H9 (cell line): Measurements from ENCODE around the gene FAM180A. TPM values are rescaled to one million over a fixed set of nuclear protein-coding genes. Genes with fewer than 3 reads are reported as not detected.

ENCODE experiments used
- DNase-seq: peaks from one replicate; pipeline ENCODE4 v3.0.0-alpha.2; 2017
- H2AFZ ChIP-seq: one replicate; pipeline ENCODE4 v1.6.1; 2013; ENCODE audit warnings: mild to moderate bottlenecking, low read length, control low read depth, moderate library complexity
- H2AK5ac ChIP-seq: 2 replicates; pipeline ENCODE4 v1.6.1; 2013; ENCODE audit warnings: low read length, control low read depth, mixed read lengths; ENCODE audit not compliant: insufficient read length
- H2BK120ac ChIP-seq: one replicate; pipeline ENCODE4 v1.6.1; 2013; ENCODE audit warnings: low read depth, mild to moderate bottlenecking, low read length, control low read depth, inconsistent platforms; ENCODE audit not compliant: poor library complexity, severe bottlenecking
- H2BK12ac ChIP-seq: 2 replicates; pipeline ENCODE4 v1.6.1; 2013; ENCODE audit warnings: low read length, control low read depth, mixed read lengths, low read depth; ENCODE audit not compliant: insufficient read length
- H2BK15ac ChIP-seq: 2 replicates; pipeline ENCODE4 v1.6.1; 2013; ENCODE audit warnings: low read depth, low read length, control low read depth
- H2BK20ac ChIP-seq: one replicate; pipeline ENCODE4 v1.6.1; 2013; ENCODE audit warnings: low read depth, mild to moderate bottlenecking, low read length, control low read depth, inconsistent platforms; ENCODE audit not compliant: poor library complexity, severe bottlenecking
- H2BK5ac ChIP-seq: 2 replicates; pipeline ENCODE4 v1.6.1; 2013; ENCODE audit warnings: low read length, control low read depth, mixed read lengths; ENCODE audit not compliant: insufficient read length
- H3K14ac ChIP-seq: 2 replicates; pipeline ENCODE4 v1.6.1; 2013; ENCODE audit warnings: low read length, control low read depth; ENCODE audit not compliant: insufficient read depth
- H3K18ac ChIP-seq: 2 replicates; pipeline ENCODE4 v1.6.1; 2013; ENCODE audit warnings: low read depth, mild to moderate bottlenecking, mixed read lengths, low read length, control low read depth; ENCODE audit not compliant: insufficient read length
- H3K23ac ChIP-seq: 2 replicates; pipeline ENCODE4 v1.6.1; 2013; ENCODE audit warnings: low read length, control low read depth, mixed read lengths, low read depth; ENCODE audit not compliant: insufficient read length
- H3K23me2 ChIP-seq: 2 replicates; pipeline ENCODE4 v1.6.1; 2013; ENCODE audit warnings: low read depth, mild to moderate bottlenecking, mixed read lengths, low read length, control low read depth; ENCODE audit not compliant: insufficient read length, poor library complexity, severe bottlenecking
- H3K27ac ChIP-seq: 2 replicates; pipeline ENCODE4 v1.5.1; 2013; ENCODE audit warnings: low read length, control low read depth, mixed read lengths, low read depth; ENCODE audit not compliant: insufficient read length
- H3K27me3 ChIP-seq: 2 replicates; pipeline ENCODE4 v1.6.1; 2013; ENCODE audit warnings: low read length, control low read depth, inconsistent platforms; ENCODE audit not compliant: insufficient read depth
- H3K4ac ChIP-seq: 2 replicates; pipeline ENCODE4 v1.6.1; 2013; ENCODE audit warnings: low read depth, mild to moderate bottlenecking, control low read depth, inconsistent platforms, low read length, moderate library complexity
- H3K4me1 ChIP-seq: 2 replicates; pipeline ENCODE4 v1.6.1; 2013; ENCODE audit warnings: low read length, control low read depth, inconsistent platforms; ENCODE audit not compliant: insufficient read depth
- H3K4me2 ChIP-seq: 2 replicates; pipeline ENCODE4 v1.6.1; 2013; ENCODE audit warnings: low read length, control low read depth, mixed read lengths; ENCODE audit not compliant: insufficient read length, insufficient read depth
- H3K56ac ChIP-seq: 2 replicates; pipeline ENCODE4 v1.6.1; 2013; ENCODE audit warnings: low read depth, mild to moderate bottlenecking, mixed read lengths, low read length, control low read depth; ENCODE audit not compliant: insufficient read length
- H3K79me1 ChIP-seq: 2 replicates; pipeline ENCODE4 v1.6.1; 2013; ENCODE audit warnings: low read depth, mild to moderate bottlenecking, moderate library complexity, low read length, control low read depth, inconsistent platforms; ENCODE audit not compliant: insufficient read depth, poor library complexity, severe bottlenecking
- H3K79me2 ChIP-seq: 2 replicates; pipeline ENCODE4 v1.6.1; 2013; ENCODE audit warnings: low read length, control low read depth, inconsistent platforms; ENCODE audit not compliant: insufficient read depth
- H3K9ac ChIP-seq: 2 replicates; pipeline ENCODE4 v1.6.1; 2013; ENCODE audit warnings: low read length, control low read depth, mixed read lengths; ENCODE audit not compliant: insufficient read length; ENCODE audit errors: extremely low read depth
- H3K9me3 ChIP-seq: one replicate; pipeline ENCODE4 v1.6.1; 2013; ENCODE audit warnings: low read depth, low read length, inconsistent platforms; ENCODE audit not compliant: control insufficient read depth
- H3T11ph ChIP-seq: one replicate; pipeline ENCODE4 v1.6.1; 2013; ENCODE audit warnings: mild to moderate bottlenecking, low read length, control low read depth, inconsistent platforms
- H4K20me1 ChIP-seq: one replicate; pipeline ENCODE4 v1.6.1; 2013; ENCODE audit not compliant: control insufficient read depth, insufficient read length, insufficient read depth
- H4K5ac ChIP-seq: 2 replicates; pipeline ENCODE4 v1.6.1; 2013; ENCODE audit warnings: low read depth, mild to moderate bottlenecking, mixed read lengths, low read length, control low read depth; ENCODE audit not compliant: insufficient read length
- H4K8ac ChIP-seq: replicated peaks from 2 replicates; pipeline ENCODE4 v1.6.1; 2013; ENCODE audit warnings: low read length, control low read depth, mixed read lengths, low read depth; ENCODE audit not compliant: insufficient read length
- H4K91ac ChIP-seq: 2 replicates; pipeline ENCODE4 v1.6.1; 2013; ENCODE audit warnings: low read depth, mild to moderate bottlenecking, moderate library complexity, mixed read lengths, low read length, control low read depth; ENCODE audit not compliant: insufficient read length
- H3K27ac Mint-ChIP-seq, 3 experiments: 2 replicates in 2 of 3; 3 replicates in 1 of 3; pipeline ENCODE4 v1.8.0; 2020 to 2021; ENCODE audit warnings: mixed read lengths in 3 of 3, mild to moderate bottlenecking in 1 of 3, moderate library complexity in 1 of 3
- H3K27me3 Mint-ChIP-seq: 2 replicates; pipeline ENCODE4 v1.8.0; 2021; ENCODE audit warnings: low read depth, mild to moderate bottlenecking, moderate library complexity, mixed read lengths
- H3K36me3 Mint-ChIP-seq, 3 experiments: 2 replicates in 2 of 3; 3 replicates in 1 of 3; pipeline ENCODE4 v1.8.0; 2020 to 2021; ENCODE audit warnings: low read depth in 3 of 3, mixed read lengths in 3 of 3; ENCODE audit not compliant: insufficient read depth in 1 of 3
- H3K4me1 Mint-ChIP-seq, 2 experiments: 2 replicates each; pipeline ENCODE4 v1.8.0; 2020; ENCODE audit warnings: mixed read lengths in 2 of 2
- H3K4me3 Mint-ChIP-seq, 2 experiments: 2 replicates in 1 of 2; 3 replicates in 1 of 2; pipeline ENCODE4 v1.8.0; 2020 to 2021; ENCODE audit warnings: mild to moderate bottlenecking in 2 of 2, mixed read lengths in 2 of 2, moderate library complexity in 1 of 2
- H3K9me3 Mint-ChIP-seq, 2 experiments: 2 replicates in 1 of 2; 3 replicates in 1 of 2; pipeline ENCODE4 v1.8.0; 2020; ENCODE audit warnings: mild to moderate bottlenecking in 2 of 2, mixed read lengths in 2 of 2, moderate library complexity in 1 of 2
- CTCF ChIP-seq: fragments of 200-600 bp; sonication (generic); conservative IDR thresholded peaks from 3 replicates; pipeline ENCODE4 v1.8.0; 2021; ENCODE audit warnings: antibody characterized with exemption, mild to moderate bottlenecking
- WGBS: extraction: QIAGEN DNeasy Blood & Tissue Kit; methylation state at CpG from one replicate; pipeline ENCODE4 v1.1.7; 2013; ENCODE audit warnings: missing lambda C conversion rate, low lambda C conversion rate, mixed read lengths; ENCODE audit not compliant: insufficient read length; ENCODE audit errors: extremely low coverage; 5-methylcytosine and 5-hydroxymethylcytosine counted together
- total RNA-seq: library from RNA; stranded (reverse); gene quantifications from 2 replicates; pipeline ENCODE4 v1.2.1, GENCODE V29; 2021

Gene FAM180A
- total RNA-seq, 1 experiment from 2014 or later = not detected

GRCh38 chr7:135784013-135784412 lies 35.4 kb upstream of the FAM180A start:
- Mint-ChIP-seq H3K9me3 (peaks cover 0 to under 1% of the 10 kb centered on the region in 2 experiments; a peak in 1 of 5 replicates), H3K27ac (no peak overlapping the region), H3K4me1 (peaks cover 4 to 8% of the 10 kb centered on the region in 2 experiments; a peak in 1 of 4 replicates), H3K27me3 (peaks cover 6% of the 10 kb centered on the region), H3K36me3 (no peaks in the 10 kb centered on the region), H3K4me3 (no peak overlapping the region)
- H4K8ac ChIP-seq = no peak overlapping the region
- no peak overlapping the region for H2BK5ac ChIP-seq
- H3K4me1 ChIP-seq = no peaks in the 10 kb centered on the region; the same call in 1 of the 2 replicates
- DNase-seq = no peak
- H3K23me2 ChIP-seq = no peaks in the 10 kb centered on the region
- H3K27me3 ChIP-seq = no peaks in the 10 kb centered on the region
- no peak overlapping the region for H3K18ac ChIP-seq
- no peaks in the 10 kb centered on the region for H3K79me2 ChIP-seq
- no peak overlapping the region for H3T11ph ChIP-seq
- H3K23ac ChIP-seq = no peak overlapping the region
- no peaks in the 10 kb centered on the region for H3K9me3 ChIP-seq
- H3K14ac ChIP-seq = no peak overlapping the region
- no peak overlapping the region for H3K9ac ChIP-seq
- no CpG with 5 or more reads among the region's 8 CpGs for WGBS
- H3K79me1 ChIP-seq = no peaks in the 10 kb centered on the region
- H2BK15ac ChIP-seq = no peak overlapping the region
- TF ChIP-seq CTCF = no peak
- no peak overlapping the region for H2AK5ac ChIP-seq
- H4K20me1 ChIP-seq = no peaks in the 10 kb centered on the region
- H2BK20ac ChIP-seq = no peak overlapping the region
- H2BK12ac ChIP-seq = no peak overlapping the region
- no peak overlapping the region for H3K27ac ChIP-seq
- H2AFZ ChIP-seq = no peak overlapping the region
- H4K5ac ChIP-seq = no peak overlapping the region
- no peak overlapping the region for H3K56ac ChIP-seq
- H3K4me2 ChIP-seq = no peak overlapping the region
- H2BK120ac ChIP-seq = no peak overlapping the region
- no peak overlapping the region for H3K4ac ChIP-seq
- H4K91ac ChIP-seq = no peak overlapping the region
